H1 (cell line): ENCODE measurements around the gene MEGF11. TPM values are rescaled to one million over a fixed set of nuclear protein-coding genes. Genes with fewer than 3 reads are reported as not detected.

ENCODE experiments used
- CTCF ChIA-PET: fragments of 300-600 bp; sonication (Branson Sonifier 250); formaldehyde crosslinking; loops from one replicate; lab custom pipeline; 2021; ENCODE audit not compliant: partially characterized antibody; lab: Charles Lee
- POLR2A ChIA-PET: fragments of 300-600 bp; sonication (Branson Sonifier 250); formaldehyde crosslinking; loops from one replicate; lab custom pipeline; 2021; ENCODE audit warnings: inconsistent platforms; ENCODE audit not compliant: partially characterized antibody; lab: Charles Lee
- DNase-seq, 2 experiments: peaks; one replicate each; pipeline versions ENCODE4 v3.0.0 to v3.0.0-alpha.2; 2010 to 2022; ENCODE audit warnings: low spot score in 2 of 2, low read depth in 1 of 2, mixed read lengths in 1 of 2
- FAIRE-seq: peaks from 2 replicates; lab custom pipeline; 2011; peaks lifted over from hg19 to GRCh38; lab: Jason Lieb, UNC
- H2AFZ ChIP-seq: 2 replicates; pipeline ENCODE4 v1.8.1; 2012; ENCODE audit warnings: low read length, inconsistent platforms
- H2AK5ac ChIP-seq: 2 replicates; pipeline ENCODE4 v1.6.1; 2013; ENCODE audit warnings: low read depth, low read length
- H2BK120ac ChIP-seq: replicated peaks from 2 replicates; pipeline ENCODE3; 2013; ENCODE audit warnings: low read depth, low read length, inconsistent platforms
- H2BK12ac ChIP-seq: 2 replicates; pipeline ENCODE4 v1.6.1; 2013; ENCODE audit warnings: low read depth, low read length
- H2BK15ac ChIP-seq: 2 replicates; pipeline ENCODE4 v1.6.1; 2013; ENCODE audit warnings: low read length
- H2BK20ac ChIP-seq: 2 replicates; pipeline ENCODE4 v1.6.1; 2013; ENCODE audit warnings: low read length
- H2BK5ac ChIP-seq: 2 replicates; pipeline ENCODE4 v1.6.1; 2013; ENCODE audit warnings: low read depth, low read length
- H3K14ac ChIP-seq: 2 replicates; pipeline ENCODE4 v1.6.1; 2013; ENCODE audit warnings: inconsistent platforms; ENCODE audit not compliant: insufficient read length
- H3K18ac ChIP-seq: 2 replicates; pipeline ENCODE4 v1.6.1; 2013; ENCODE audit warnings: low read length; ENCODE audit errors: extremely low read depth
- H3K23ac ChIP-seq: 2 replicates; pipeline ENCODE4 v1.6.1; 2013; ENCODE audit warnings: inconsistent platforms; ENCODE audit not compliant: insufficient read length
- H3K23me2 ChIP-seq: 2 replicates; pipeline ENCODE4 v1.6.1; 2013; ENCODE audit warnings: low read depth, low read length
- H3K27ac ChIP-seq: 2 replicates; pipeline ENCODE4 v1.6.1; 2011; ENCODE audit warnings: low read depth, low read length, inconsistent platforms
- H3K27me3 ChIP-seq, 4 experiments: replicated peaks in 1 of 4; 1 replicate in 1 of 4; 2 replicates in 3 of 4; pipeline versions ENCODE4 v1.6.1 to v1.8.1; 2011 to 2013; ENCODE audit warnings: low read length in 3 of 4, mild to moderate bottlenecking in 3 of 4, inconsistent platforms in 2 of 4, mixed read lengths in 2 of 4, moderate library complexity in 1 of 4; ENCODE audit not compliant: control insufficient read depth in 3 of 4, insufficient read depth in 3 of 4; ENCODE audit errors: extremely low read depth in 1 of 4
- H3K36me3 ChIP-seq, 4 experiments: 2 replicates each; pipeline versions ENCODE4 v1.6.1 to v1.8.1; 2011 to 2013; ENCODE audit warnings: mild to moderate bottlenecking in 4 of 4, low read length in 3 of 4, moderate library complexity in 2 of 4, control low read depth in 1 of 4, inconsistent platforms in 1 of 4; ENCODE audit not compliant: insufficient read depth in 4 of 4, control insufficient read depth in 2 of 4
- H3K4ac ChIP-seq: replicated peaks from 2 replicates; pipeline ENCODE3; 2013; ENCODE audit warnings: low read length, low read depth, mixed read lengths, inconsistent platforms; ENCODE audit not compliant: insufficient read length
- H3K4me1 ChIP-seq, 4 experiments: replicated peaks in 1 of 4; 1 replicate in 1 of 4; 2 replicates in 3 of 4; pipeline versions ENCODE4 v1.6.1 to v1.8.1; 2011 to 2013; ENCODE audit warnings: low read length in 3 of 4, inconsistent platforms in 2 of 4, mixed read lengths in 1 of 4; ENCODE audit not compliant: insufficient read depth in 4 of 4, control insufficient read depth in 3 of 4
- H3K4me2 ChIP-seq, 2 experiments: 2 replicates each; pipeline versions ENCODE4 v1.6.1 to v1.8.1; 2011 to 2013; ENCODE audit warnings: low read depth in 2 of 2, low read length in 2 of 2, control low read depth in 1 of 2, inconsistent platforms in 1 of 2, mild to moderate bottlenecking in 1 of 2; ENCODE audit not compliant: insufficient read depth in 1 of 2
- H3K4me3 ChIP-seq, 4 experiments: fragments of 200-600, 300-600 bp in 1 of 4; sonication (generic), shearing (Covaris generic), sonication (Bioruptor Twin) in 1 of 4; 2 replicates each; pipeline versions ENCODE4 v1.5.1 to v1.8.1; 2011 to 2016; ENCODE audit warnings: low read length in 4 of 4, low read depth in 3 of 4, control low read depth in 2 of 4, inconsistent platforms in 2 of 4, mild to moderate bottlenecking in 2 of 4, mixed read lengths in 1 of 4, moderate library complexity in 1 of 4; ENCODE audit not compliant: insufficient read depth in 2 of 4; ENCODE audit errors: extremely low read depth in 1 of 4
- H3K56ac ChIP-seq: replicated peaks from 2 replicates; pipeline ENCODE3; 2013; ENCODE audit warnings: low read depth, mild to moderate bottlenecking, mixed read lengths, low read length, inconsistent platforms; ENCODE audit not compliant: insufficient read length
- H3K79me1 ChIP-seq: 2 replicates; pipeline ENCODE4 v1.6.1; 2013; ENCODE audit warnings: low read depth, low read length, control low read depth
- H3K79me2 ChIP-seq, 2 experiments: 2 replicates each; pipeline versions ENCODE4 v1.6.1 to v1.8.1; 2012 to 2013; ENCODE audit warnings: low read length in 2 of 2, mild to moderate bottlenecking in 2 of 2, inconsistent platforms in 1 of 2; ENCODE audit not compliant: insufficient read depth in 2 of 2, control insufficient read depth in 1 of 2
- H3K9ac ChIP-seq, 4 experiments: replicated peaks in 1 of 4; 1 replicate in 1 of 4; 2 replicates in 3 of 4; pipeline versions ENCODE4 v1.6.1 to v1.8.1; 2011 to 2013; ENCODE audit warnings: low read depth in 3 of 4, low read length in 3 of 4, control low read depth in 2 of 4, mild to moderate bottlenecking in 2 of 4, moderate library complexity in 2 of 4, inconsistent platforms in 1 of 4; ENCODE audit errors: extremely low read depth in 1 of 4
- H3K9me3 ChIP-seq, 2 experiments: 2 replicates each; pipeline versions ENCODE4 v1.6.1 to v1.8.1; 2012 to 2013; ENCODE audit warnings: mild to moderate bottlenecking in 2 of 2, moderate library complexity in 2 of 2, control low read depth in 1 of 2, inconsistent platforms in 1 of 2, low read depth in 1 of 2, low read length in 1 of 2, mixed read lengths in 1 of 2; ENCODE audit not compliant: insufficient read depth in 2 of 2
- H4K20me1 ChIP-seq, 2 experiments: replicated peaks in 1 of 2; 2 replicates each; pipeline versions ENCODE3 to v1.8.1; 2011 to 2013; ENCODE audit warnings: inconsistent platforms in 2 of 2, low read length in 2 of 2, mild to moderate bottlenecking in 1 of 2; ENCODE audit not compliant: insufficient read depth in 2 of 2, control insufficient read depth in 1 of 2
- H4K5ac ChIP-seq: 2 replicates; pipeline ENCODE4 v1.6.1; 2013; ENCODE audit warnings: low read length, low read depth, mixed read lengths, inconsistent platforms; ENCODE audit not compliant: insufficient read length
- H4K8ac ChIP-seq: 2 replicates; pipeline ENCODE4 v1.8.0; 2013; ENCODE audit warnings: mild to moderate bottlenecking, moderate library complexity, low read length, inconsistent platforms; ENCODE audit not compliant: insufficient read depth; ENCODE audit errors: extremely low read depth
- H4K91ac ChIP-seq: replicated peaks from 2 replicates; pipeline ENCODE3; 2013; ENCODE audit warnings: low read length, mixed read lengths, inconsistent platforms; ENCODE audit not compliant: insufficient read length
- BCL11A ChIP-seq, 2 experiments: IDR thresholded peaks; one replicate each; pipeline ENCODE4 v1.6.1; 2011; ENCODE audit warnings: low read depth in 2 of 2, low read length in 2 of 2, mild to moderate bottlenecking in 2 of 2
- BRCA1 ChIP-seq: IDR thresholded peaks from 2 replicates; pipeline ENCODE4 v1.6.1; 2012; ENCODE audit warnings: low read depth, low read length, improper control_type of control experiment
- CBX8 ChIP-seq: fragments of 300-800, 300-1000 bp; sonication (generic); IDR thresholded peaks from 2 replicates; pipeline ENCODE4 v1.7.1; 2016; ENCODE audit warnings: low read depth, low read length, borderline replicate concordance
- GTF2F1 ChIP-seq: IDR thresholded peaks from 2 replicates; pipeline ENCODE4 v1.6.1; 2012; ENCODE audit warnings: low read depth, low read length, improper control_type of control experiment, borderline replicate concordance
- HDAC6 ChIP-seq: IDR thresholded peaks from one replicate; pipeline ENCODE4 v1.7.1; 2012; ENCODE audit warnings: low read depth, mild to moderate bottlenecking, inconsistent platforms, low read length, moderate library complexity
- MAFK ChIP-seq: IDR thresholded peaks from 2 replicates; pipeline ENCODE4 v1.6.1; 2012; ENCODE audit warnings: low read depth, mild to moderate bottlenecking, improper control_type of control experiment, low read length
- PHF8 ChIP-seq: fragments of 200-600 bp; sonication (generic); conservative IDR thresholded peaks from 2 replicates; pipeline ENCODE4 v1.7.1; 2012; ENCODE audit warnings: low read depth, mild to moderate bottlenecking, inconsistent platforms, low read length, moderate library complexity
- RAD21 ChIP-seq, 2 experiments: IDR thresholded peaks in 1 of 2; conservative IDR thresholded peaks in 1 of 2; 2 replicates each; pipeline ENCODE4 v1.6.1; 2011; ENCODE audit warnings: low read depth in 2 of 2, low read length in 2 of 2, improper control_type of control experiment in 1 of 2, inconsistent platforms in 1 of 2, mild to moderate bottlenecking in 1 of 2, moderate library complexity in 1 of 2
- RBBP5 ChIP-seq: IDR thresholded peaks from 2 replicates; pipeline ENCODE4 v1.7.1; 2012; ENCODE audit warnings: low read depth, mild to moderate bottlenecking, inconsistent platforms, low read length, moderate library complexity, borderline replicate concordance
- WGBS, 2 experiments: shearing (Covaris generic) in 1 of 2; methylation state at CpG; one replicate each; pipeline versions ENCODE4 v1.1.6 to v1.1.7; 2013 to 2015; ENCODE audit warnings: low lambda C conversion rate in 2 of 2, mixed read lengths in 2 of 2, inconsistent platforms in 1 of 2, low coverage in 1 of 2, missing lambda C conversion rate in 1 of 2; ENCODE audit not compliant: insufficient replicate concordance in 2 of 2, insufficient coverage in 1 of 2, insufficient read length in 1 of 2; ENCODE audit errors: extremely low coverage in 1 of 2, missing lambda C conversion rate in 1 of 2; 5-methylcytosine and 5-hydroxymethylcytosine counted together
- polyA plus RNA-seq, 7 experiments: library from polyadenylated mRNA; depleted of rRNA in 3 of 7; stranded (reverse) in 5 of 7; unstranded in 2 of 7; fragments of >200 nt in 5 of 7; fragments of 200-250 nt in 2 of 7; gene quantifications; 1 replicate in 5 of 7; 2 replicates in 1 of 7; 4 replicates in 1 of 7; pipeline versions ENCODE4 v1.2.1 to v1.2.3, GENCODE V29; 2011 to 2013; ENCODE audit warnings: missing spikeins in 2 of 7, mixed read lengths in 2 of 7
- total RNA-seq: library from RNA; stranded (reverse); fragmentation: NEBNext Ultra II Directional; extraction: Animal tissue kit (Norgen Biotek cat#: 25700); gene quantifications from 2 replicates; pipeline ENCODE4 v1.2.1, GENCODE V29; 2021

Gene MEGF11
- total and polyA plus RNA-seq, 2 of the 8 experiments (the other 6 are each of a cell fraction or from before 2014, with no cell fraction given) = 4.4 to 4.8 TPM

- no peak overlapping the region for H3K18ac ChIP-seq
- no peak overlapping the region for H3K27ac ChIP-seq
- no peak overlapping the region for H2BK12ac ChIP-seq
- POLR2A ChIA-PET = interaction anchor here (1.5 to 1.8 kb wide), 2 partner anchors 8 to 16 kb away, joined by 3 to 6 read pairs; partner anchors contain the start of gene RAB11A
- no peak overlapping the region for H3K4ac ChIP-seq
- H4K8ac ChIP-seq = no peak overlapping the region
- no peak overlapping the region for H4K91ac ChIP-seq
- H2BK15ac ChIP-seq = no peak overlapping the region
- no peak for DNase-seq
- peaks cover 3 to 7% of the 10 kb centered on the region in 2 experiments for H4K20me1 ChIP-seq
- TF ChIP-seq PHF8 = no peak
- TF ChIP-seq BRCA1 = no peak
- no peak for TF ChIP-seq CBX8
- TF ChIP-seq RAD21 (IDR thresholded peaks at IDR 0.05 in 1 of 2, conservative IDR thresholded peaks at IDR 0.05 in 1 of 2; ENCODE audit: low read depth in 2 of 2, low read length in 2 of 2) = no peak
- TF ChIP-seq MAFK = no peak
- TF ChIP-seq HDAC6 = no peak
- no peak for TF ChIP-seq GTF2F1
- no peak for TF ChIP-seq BCL11A (IDR thresholded peaks at IDR 0.05; ENCODE audit: low read depth in 2 of 2, low read length in 2 of 2)
- no peak for TF ChIP-seq RBBP5
- H3K23me2 ChIP-seq = no peaks in the 10 kb centered on the region
- no peaks in the 10 kb centered on the region for H3K27me3 ChIP-seq
- H3K4me1 ChIP-seq = no peaks in the 10 kb centered on the region
- H3K56ac ChIP-seq = no peak overlapping the region
- peaks cover 7 to 50% of the 10 kb centered on the region in 2 experiments; a peak in 3 of 4 replicates for H3K79me2 ChIP-seq
- H3K4me2 ChIP-seq = no peak overlapping the region
- H3K23ac ChIP-seq = no peak overlapping the region
- H2AK5ac ChIP-seq = no peak overlapping the region
- no peak overlapping the region for H3K4me3 ChIP-seq
- CTCF ChIA-PET = interaction anchor here (0.9 to 1.4 kb wide), 3 partner anchors 8 to 24 kb away, joined by 3 read pairs; partner anchors contain the start of gene RAB11A
- H3K9ac ChIP-seq = no peak overlapping the region
- no peak overlapping the region for H2BK5ac ChIP-seq
- FAIRE-seq = no peak
- H2BK20ac ChIP-seq = no peak overlapping the region
- 94% methylated on average over 3 of the region's 3 CpGs; no CpG with 5 or more reads in 1 of the 2 experiments for WGBS, 2 experiments
- H3K79me1 ChIP-seq = 0 out of 2 replicates have a peak, but pooled peaks cover 5% of the 10 kb centered on the region
- H4K5ac ChIP-seq = no peak overlapping the region
- H2AFZ ChIP-seq = no peak overlapping the region
- H3K14ac ChIP-seq = no peak overlapping the region
- H3K36me3 ChIP-seq = peaks cover 13 to 46% (median 34%) of the 10 kb centered on the region in 4 experiments
- no peaks in the 10 kb centered on the region for H3K9me3 ChIP-seq
- H2BK120ac ChIP-seq = no peak overlapping the region
Measured at GRCh38 chr15:65877749-65878148, 375.8 kb downstream of the MEGF11 start.
